HepG2 (cell line): ENCODE data around the gene ATPAF1. TPM values are rescaled to one million over a fixed set of nuclear protein-coding genes. Genes with fewer than 3 reads are reported as not detected.

ENCODE experiments used
- ATAC-seq: fragments of 200-7000 bp; cut with Tn5 transposase; 3 replicates; pipeline ENCODE4 v1.9.1; 2020; ENCODE audit warnings: mild to moderate bottlenecking, moderate library complexity
- BruUV-seq: library from RNA; stranded (reverse); fragments of 400-500 nt; replicated peaks from 2 replicates; lab custom pipeline; 2021; lab: Mats Ljungman, UMichigan
- CTCF ChIA-PET: fragments of 300-600 bp; formaldehyde crosslinking; extraction: SDS; loops from one replicate; lab custom pipeline; 2021; ENCODE audit warnings: low total read pairs, inconsistent platforms, low intra/inter-chr PET ratio; lab: Yijun Ruan, JAX
- POLR2A ChIA-PET: fragments of 350-600 bp; sonication (Branson Sonifier 250); formaldehyde crosslinking; loops from one replicate; lab custom pipeline; 2020; ENCODE audit warnings: antibody characterized with exemption, inconsistent platforms; lab: Yijun Ruan, JAX
- DNase-seq: peaks from one replicate; pipeline ENCODE4 v3.0.0-alpha.2; 2015; ENCODE audit warnings: low spot score
- FAIRE-seq: peaks from 3 replicates; lab custom pipeline; 2011; peaks lifted over from hg19 to GRCh38; lab: Jason Lieb, UNC
- H2AFZ ChIP-seq: one replicate; pipeline ENCODE4 v1.6.1; 2011; ENCODE audit warnings: low read length, inconsistent platforms
- H3K27ac ChIP-seq: fragments of 300-600 bp; 3 replicates; pipeline ENCODE4 v1.8.0; 2011; ENCODE audit warnings: mixed run types, mild to moderate bottlenecking, mixed read lengths, low read length, inconsistent platforms; ENCODE audit not compliant: insufficient read depth; ENCODE audit errors: extremely low read length
- H3K27me3 ChIP-seq, 2 experiments: fragments of 200-600 bp in 1 of 2; 2 replicates in 1 of 2; 3 replicates in 1 of 2; pipeline versions ENCODE4 v1.6.0 to v1.8.0; 2011; ENCODE audit warnings: low read length in 2 of 2, mild to moderate bottlenecking in 2 of 2, moderate library complexity in 2 of 2, inconsistent platforms in 1 of 2; ENCODE audit not compliant: insufficient read depth in 2 of 2, control insufficient read depth in 1 of 2
- H3K36me3 ChIP-seq, 2 experiments: fragments of 200-600 bp in 1 of 2; replicated peaks in 1 of 2; 2 replicates in 1 of 2; 3 replicates in 1 of 2; pipeline versions ENCODE4 v1.5.1 to v1.8.0; 2011; ENCODE audit warnings: low read length in 2 of 2, inconsistent platforms in 1 of 2; ENCODE audit not compliant: insufficient read depth in 2 of 2, control insufficient read depth in 1 of 2
- H3K4me1 ChIP-seq: 2 replicates; pipeline ENCODE4 v1.5.1; 2012; ENCODE audit warnings: low read length, inconsistent platforms; ENCODE audit not compliant: insufficient read depth
- H3K4me2 ChIP-seq: 2 replicates; pipeline ENCODE4 v1.6.0; 2011; ENCODE audit warnings: low read depth, low read length, inconsistent platforms
- H3K4me3 ChIP-seq, 3 experiments: fragments of 200-600 bp in 1 of 3; sonication (generic), shearing (Covaris generic) in 1 of 3; replicated peaks in 1 of 3; 2 replicates each; pipeline ENCODE4 v1.5.1; 2011 to 2016; ENCODE audit warnings: low read length in 3 of 3, inconsistent platforms in 2 of 3, low read depth in 2 of 3, mild to moderate bottlenecking in 2 of 3, control low read depth in 1 of 3, mixed read lengths in 1 of 3; ENCODE audit not compliant: insufficient read depth in 1 of 3
- H3K79me2 ChIP-seq: one replicate; pipeline ENCODE4 v1.6.1; 2011; ENCODE audit warnings: low read length, inconsistent platforms; ENCODE audit not compliant: insufficient read depth
- H3K9ac ChIP-seq: 2 replicates; pipeline ENCODE4 v1.6.0; 2011; ENCODE audit warnings: mild to moderate bottlenecking, low read depth, low read length, inconsistent platforms; ENCODE audit not compliant: insufficient read depth
- H3K9me3 ChIP-seq: 2 replicates; pipeline ENCODE4 v1.5.1; 2012; ENCODE audit warnings: mild to moderate bottlenecking, low read length
- H4K20me1 ChIP-seq: 2 replicates; pipeline ENCODE4 v1.6.0; 2011; ENCODE audit warnings: inconsistent platforms, mild to moderate bottlenecking, low read length, moderate library complexity; ENCODE audit not compliant: insufficient read depth
- EED ChIP-seq: sonication (generic); formaldehyde crosslinking; IDR thresholded peaks from 2 replicates; pipeline ENCODE4 v1.5.0; 2020; ENCODE audit warnings: mild to moderate bottlenecking, missing genetic modification reagents
- FOXC1 ChIP-seq: sonication (generic); formaldehyde crosslinking; IDR thresholded peaks from 2 replicates; pipeline ENCODE4 v1.8.0; 2022; ENCODE audit warnings: mild to moderate bottlenecking, missing genetic modification reagents, borderline replicate concordance
- JUND ChIP-seq: sonication (generic); formaldehyde crosslinking; IDR thresholded peaks from 2 replicates; pipeline ENCODE4 v1.8.0; 2022; ENCODE audit warnings: mild to moderate bottlenecking, missing genetic modification reagents
- PATZ1 ChIP-seq: sonication (generic); formaldehyde crosslinking; IDR thresholded peaks from 2 replicates; pipeline ENCODE4 v1.4.0; 2020; ENCODE audit warnings: missing genetic modification reagents
- PAX8 ChIP-seq: sonication (generic); formaldehyde crosslinking; IDR thresholded peaks from 2 replicates; pipeline ENCODE4 v1.8.0; 2022; ENCODE audit warnings: mild to moderate bottlenecking, missing genetic modification reagents, borderline replicate concordance
- ZEB1 ChIP-seq: IDR thresholded peaks from 2 replicates; pipeline ENCODE4 v1.6.1; 2012; ENCODE audit warnings: mild to moderate bottlenecking, low read depth, inconsistent platforms; ENCODE audit not compliant: insufficient replicate concordance
- ZNF274 ChIP-seq: sonication (generic); formaldehyde crosslinking; IDR thresholded peaks from 2 replicates; pipeline ENCODE4 v1.5.1; 2020; ENCODE audit warnings: mild to moderate bottlenecking, missing genetic modification reagents
- ZNF276 ChIP-seq: sonication (generic); formaldehyde crosslinking; IDR thresholded peaks from 2 replicates; pipeline ENCODE4 v1.4.0; 2020; ENCODE audit warnings: mild to moderate bottlenecking, low read depth, missing genetic modification reagents
- ZNF768 ChIP-seq: sonication (generic); formaldehyde crosslinking; IDR thresholded peaks from 2 replicates; pipeline ENCODE4 v1.4.0; 2020; ENCODE audit warnings: missing genetic modification reagents
- ZSCAN31 ChIP-seq: sonication (generic); formaldehyde crosslinking; IDR thresholded peaks from 2 replicates; pipeline ENCODE4 v1.5.0; 2020; ENCODE audit warnings: low read depth, mild to moderate bottlenecking, missing genetic modification reagents
- WGBS: methylation state at CpG from one replicate; pipeline ENCODE4 v1.1.6; 2017; ENCODE audit warnings: low lambda C conversion rate; 5-methylcytosine and 5-hydroxymethylcytosine counted together
- in situ Hi-C: cut with HindIII; loops from 2 replicates; pipeline ENCODE4 v1.10.0; 2017; ENCODE audit warnings: low pct_unique_long_range_greater_than_20kb; ENCODE audit not compliant: extremely low pct_ligation_motif_present
- intact Hi-C: fragments of 100-400 bp; cut with micrococcal nuclease; formaldehyde crosslinking; loops from one replicate; pipeline ENCODE4 v1.10.0; 2022; ENCODE audit not compliant: unreplicated experiment
- polyA plus RNA-seq, 8 experiments: library from polyadenylated mRNA; depleted of rRNA in 3 of 8; stranded (reverse) in 7 of 8; unstranded in 1 of 8; fragments of >200 nt; fragmentation: Illumina TruSeq in 4 of 8; extraction: Trizol in 4 of 8; gene quantifications; 2 replicates each; pipeline versions ENCODE4 v1.2.1 to v1.2.3, GENCODE V29; 2011 to 2016; ENCODE audit warnings: low read depth in 4 of 8, missing spikeins in 1 of 8, mixed read lengths in 1 of 8; ENCODE audit not compliant: insufficient read depth in 1 of 8
- total RNA-seq, 5 experiments: library from RNA; depleted of rRNA; stranded (reverse); fragments of >200 nt; fragmentation: Illumina TruSeq; extraction: Trizol; gene quantifications; 2 replicates each; pipeline ENCODE4 v1.2.3, GENCODE V29; 2016; ENCODE audit warnings: low read depth in 1 of 5

Gene ATPAF1
- total and polyA plus RNA-seq, 2 of the 13 experiments (the other 11 are each of a cell fraction or from before 2014, with no cell fraction given), result 66.6 to 76.7 TPM

DNA sequence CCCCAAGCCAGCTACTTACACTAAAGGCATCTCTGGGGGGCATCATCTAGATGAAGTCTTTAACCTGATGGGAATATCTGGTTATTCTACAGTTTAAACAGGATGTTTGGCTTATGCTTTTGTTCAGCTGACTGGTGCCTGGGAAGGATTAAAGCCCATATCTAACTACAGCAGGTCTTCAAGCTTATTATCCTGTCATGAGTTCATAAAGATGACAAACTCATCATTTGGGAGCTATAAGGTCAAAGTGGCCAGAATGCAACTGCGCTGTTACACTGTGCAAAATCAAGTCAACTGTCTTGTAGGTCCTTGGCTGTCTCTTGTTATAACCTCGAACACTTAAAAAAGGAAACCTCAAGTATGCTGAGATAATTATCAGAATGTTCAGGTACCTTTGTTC lies 33.0 kb downstream of the ATPAF1 start:
- in situ Hi-C loops (no loop called here), intact Hi-C loops (no loop called here)
- BruUV-seq, result TSS peak; percentile 48
- H3K9ac ChIP-seq, result no peak overlapping the region
- H2AFZ ChIP-seq, result no peak overlapping the region
- no peaks in the 10 kb centered on the region for H3K79me2 ChIP-seq
- WGBS, result 100% methylated on average over 2 of the region's 2 CpGs
- H3K9me3 ChIP-seq, result no peaks in the 10 kb centered on the region
- H3K4me2 ChIP-seq, result no peak overlapping the region
- peaks cover 5 to 30% of the 10 kb centered on the region in 2 experiments for H3K36me3 ChIP-seq
- H3K27me3 ChIP-seq, result no peaks in the 10 kb centered on the region
- TF ChIP-seq PATZ1 (CRISPR knock-in tag) (no peak), ZNF274 (no peak), FOXC1 (CRISPR knock-in tag) (no peak), ZEB1 (no peak), ZNF768 (no peak), EED (CRISPR knock-in tag) (no peak), PAX8 (CRISPR knock-in tag) (no peak), ZNF276 (CRISPR knock-in tag) (no peak), ZSCAN31 (CRISPR knock-in tag) (no peak), JUND (CRISPR knock-in tag) (no peak)
- H3K27ac ChIP-seq, result no peak overlapping the region
- POLR2A ChIA-PET, result interaction anchor here (0.6 kb wide), 1 partner anchor 18 kb away, joined by 3 read pairs; no protein-coding TSS in a partner anchor
- CTCF ChIA-PET, result no interaction called here
- ATAC-seq, result no peak
- peaks cover 11% of the 10 kb centered on the region for H3K4me1 ChIP-seq
- H3K4me3 ChIP-seq, result no peak overlapping the region
- no peak for DNase-seq
- no peak for FAIRE-seq
- H4K20me1 ChIP-seq, result no peaks in the 10 kb centered on the region
